MM.1S (cell line): ENCODE results near the gene BAIAP3.

Experiments used
- DNase-seq: peaks from one replicate; pipeline ENCODE4 v3.0.0-alpha.2; 2015
- H2AFZ ChIP-seq: fragments of 300-600 bp; sonication (generic); 2 replicates; pipeline ENCODE4 v1.6.0; 2016; ENCODE audit warnings: antibody characterized with exemption, low read length
- H3F3A ChIP-seq: fragments of 300-600 bp; sonication (generic); 2 replicates; pipeline ENCODE4 v1.6.1; 2016; ENCODE audit warnings: mild to moderate bottlenecking, antibody characterized with exemption, low read length, moderate library complexity, mixed read lengths; ENCODE audit not compliant: insufficient read depth
- H3K27ac ChIP-seq: fragments of 300-600 bp; sonication (generic); 2 replicates; pipeline ENCODE4 v1.5.1; 2016; ENCODE audit warnings: mild to moderate bottlenecking, low read length
- H3K27me3 ChIP-seq: fragments of 300-600 bp; sonication (generic); replicated peaks from 2 replicates; pipeline ENCODE4 v1.6.0; 2016; ENCODE audit warnings: low read length; ENCODE audit not compliant: insufficient read depth
- H3K36me3 ChIP-seq: fragments of 300-600 bp; sonication (generic); replicated peaks from 2 replicates; pipeline ENCODE4 v1.6.1; 2016; ENCODE audit warnings: mild to moderate bottlenecking, low read length, mixed read lengths; ENCODE audit not compliant: insufficient read depth
- H3K4me1 ChIP-seq: fragments of 300-600 bp; sonication (generic); 2 replicates; pipeline ENCODE4 v1.6.1; 2016; ENCODE audit warnings: low read length, mixed read lengths
- H3K4me2 ChIP-seq: fragments of 300-600 bp; sonication (generic); 2 replicates; pipeline ENCODE4 v1.6.0; 2016; ENCODE audit warnings: low read depth, low read length
- H3K4me3 ChIP-seq: fragments of 300-600 bp; sonication (generic); 2 replicates; pipeline ENCODE4 v1.5.1; 2016; ENCODE audit warnings: low read length, mixed read lengths
- H3K79me2 ChIP-seq: fragments of 300-600 bp; sonication (generic); 2 replicates; pipeline ENCODE4 v1.6.1; 2016; ENCODE audit warnings: mixed run types, low read length, mixed read lengths
- H3K9ac ChIP-seq: fragments of 300-600 bp; sonication (generic); 2 replicates; pipeline ENCODE4 v1.6.1; 2016; ENCODE audit warnings: low read length, mixed read lengths
- H3K9me2 ChIP-seq: fragments of 300-600 bp; sonication (generic); replicated peaks from 2 replicates; pipeline ENCODE4 v1.6.1; 2016; ENCODE audit warnings: mild to moderate bottlenecking, low read length, mixed read lengths; ENCODE audit not compliant: insufficient read depth
- H3K9me3 ChIP-seq: fragments of 300-600 bp; sonication (generic); replicated peaks from 2 replicates; pipeline ENCODE4 v1.6.1; 2016; ENCODE audit warnings: mild to moderate bottlenecking, low read length, mixed read lengths; ENCODE audit not compliant: insufficient read depth
- H4K20me1 ChIP-seq: fragments of 300-600 bp; sonication (generic); 2 replicates; pipeline ENCODE4 v1.6.1; 2016; ENCODE audit warnings: mild to moderate bottlenecking, low read length, moderate library complexity, mixed read lengths; ENCODE audit not compliant: insufficient read depth
- CTCF ChIP-seq: fragments of 300-600 bp; sonication (generic); IDR thresholded peaks from 2 replicates; pipeline ENCODE4 v1.5.1; 2016; ENCODE audit warnings: antibody characterized with exemption, low read length, mixed read lengths
- EZH2 ChIP-seq: fragments of 300-600 bp; sonication (generic); optimal IDR thresholded peaks from 2 replicates; pipeline ENCODE3; 2017; ENCODE audit warnings: low read depth, mild to moderate bottlenecking, antibody characterized with exemption, low read length, mixed read lengths
- EZH2phosphoT487 ChIP-seq: fragments of 300-600 bp; sonication (generic); IDR thresholded peaks from 2 replicates; pipeline ENCODE4 v1.6.1; 2018; ENCODE audit warnings: antibody characterized with exemption, low read length

The BAIAP3 gene

DNA sequence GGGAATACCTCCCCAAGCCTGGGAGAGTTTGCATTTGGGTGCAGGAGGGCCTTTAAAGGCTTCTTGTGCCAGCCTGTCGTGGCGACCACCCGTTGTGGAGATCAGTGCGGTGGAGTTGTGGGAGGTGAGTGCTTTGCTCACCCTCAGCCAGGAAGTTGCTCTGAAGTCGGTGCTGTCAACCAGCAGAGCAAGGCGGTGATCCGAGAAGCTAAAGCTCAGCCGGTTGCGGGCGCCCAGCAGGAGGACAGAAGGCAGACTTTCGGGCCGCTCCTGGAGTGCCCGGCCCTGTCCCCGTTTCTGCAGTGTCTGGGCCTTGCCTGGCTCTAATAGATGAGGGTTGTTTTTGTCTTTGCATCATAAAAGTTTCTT, 22.6 kb upstream of the BAIAP3 start:
- peaks cover 9% of the 10 kb centered on the region for H3K4me1 ChIP-seq
- peaks cover 44% of the 10 kb centered on the region for H4K20me1 ChIP-seq
- H3K9me2 ChIP-seq = no peaks in the 10 kb centered on the region
- H3K9ac ChIP-seq = peak overlapping the region; percentile 72; the same call in 1 of the 2 replicates
- no peak for TF ChIP-seq CTCF
- no peak for TF ChIP-seq EZH2
- TF ChIP-seq EZH2phosphoT487 = no peak
- no peak overlapping the region for H3K27ac ChIP-seq
- no peaks in the 10 kb centered on the region for H3K27me3 ChIP-seq
- peaks cover 60% of the 10 kb centered on the region for H3K79me2 ChIP-seq
- no peaks in the 10 kb centered on the region for H3K9me3 ChIP-seq
- DNase-seq = peak; percentile 34
- H2AFZ ChIP-seq = no peak overlapping the region
- peak overlapping the region; percentile 80 for H3K4me2 ChIP-seq
- no peaks in the 10 kb centered on the region; the same call in 1 of the 2 replicates for H3K36me3 ChIP-seq
- peak overlapping the region; percentile 77 for H3K4me3 ChIP-seq
- no peaks in the 10 kb centered on the region for H3F3A ChIP-seq

GRCh38 chr16:1311212-1311737, 22.2 kb upstream of the BAIAP3 start:
- TF ChIP-seq EZH2 (no peak), EZH2phosphoT487 (no peak), CTCF (no peak)
- H3K9me3 ChIP-seq = no peaks in the 10 kb centered on the region
- no peaks in the 10 kb centered on the region for H3F3A ChIP-seq
- peaks cover 3% of the 10 kb centered on the region for H3K36me3 ChIP-seq
- no peak overlapping the region for H3K27ac ChIP-seq
- H3K79me2 ChIP-seq = peaks cover 65% of the 10 kb centered on the region
- peak overlapping the region; percentile 80 for H3K4me2 ChIP-seq
- H4K20me1 ChIP-seq = peaks cover 44% of the 10 kb centered on the region
- no peak for DNase-seq
- H3K27me3 ChIP-seq = no peaks in the 10 kb centered on the region
- H3K4me1 ChIP-seq = peaks cover 9% of the 10 kb centered on the region
- no peaks in the 10 kb centered on the region for H3K9me2 ChIP-seq
- peak overlapping the region; percentile 77 for H3K4me3 ChIP-seq
- no peak overlapping the region for H2AFZ ChIP-seq
- H3K9ac ChIP-seq = peak overlapping the region; percentile 72; the same call in 1 of the 2 replicates

DNA sequence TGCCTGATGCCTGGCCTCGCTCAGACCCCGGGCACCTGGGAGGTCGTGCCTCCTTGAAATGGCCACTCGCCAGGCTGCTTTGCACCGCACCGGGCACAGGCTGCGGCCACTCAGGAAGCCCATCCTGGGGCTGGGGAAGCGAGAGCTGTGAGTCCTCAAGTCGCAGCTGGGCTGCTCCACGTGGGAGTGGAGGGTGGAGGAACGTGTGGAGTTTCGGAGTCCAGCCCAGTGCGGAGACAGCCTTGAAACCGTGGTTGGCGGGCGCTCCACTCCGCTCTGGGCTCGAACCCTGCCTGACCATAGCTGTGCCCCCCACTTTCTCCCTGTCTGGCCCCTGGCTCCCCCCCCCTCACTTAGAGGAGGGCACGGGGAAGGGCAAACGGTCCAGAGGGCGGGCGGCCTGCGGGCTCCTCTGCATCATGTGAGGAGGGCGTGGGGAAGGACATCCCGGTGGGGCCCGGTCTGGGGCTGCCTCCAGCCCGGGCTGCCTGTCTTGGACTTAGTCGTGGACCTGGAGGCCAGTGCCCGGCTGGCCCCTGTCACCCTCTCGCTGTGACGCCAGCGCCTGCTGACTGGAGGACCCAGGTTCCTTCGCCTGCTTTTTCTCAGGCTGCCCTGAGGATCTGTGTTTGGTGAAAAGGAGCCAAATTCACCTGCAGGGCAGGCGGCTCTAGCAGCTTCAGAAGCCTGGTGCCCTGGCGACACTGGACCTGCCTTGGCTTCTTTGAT, 21.5 kb upstream of the BAIAP3 start:
- peak overlapping the region; percentile 80; the same call in 1 of the 2 replicates for H3K4me2 ChIP-seq
- H3K9me3 ChIP-seq = no peaks in the 10 kb centered on the region
- no peaks in the 10 kb centered on the region for H3F3A ChIP-seq
- peaks cover 44% of the 10 kb centered on the region for H4K20me1 ChIP-seq
- H3K4me1 ChIP-seq = peaks cover 9% of the 10 kb centered on the region
- no peak for DNase-seq
- TF ChIP-seq EZH2 (no peak), EZH2phosphoT487 (no peak), CTCF (no peak)
- H3K36me3 ChIP-seq = peaks cover 5% of the 10 kb centered on the region
- H3K79me2 ChIP-seq = peaks cover 71% of the 10 kb centered on the region
- no peak overlapping the region; the same call in 1 of the 2 replicates for H3K9ac ChIP-seq
- H3K4me3 ChIP-seq = no peak overlapping the region
- H2AFZ ChIP-seq = no peak overlapping the region
- no peaks in the 10 kb centered on the region for H3K9me2 ChIP-seq
- no peak overlapping the region for H3K27ac ChIP-seq
- H3K27me3 ChIP-seq = no peaks in the 10 kb centered on the region
